HG03469 (cell line): Measurements from ENCODE around the gene NEK7.
"Not testable (repeated sequence)": the region's sequence is repeated elsewhere in the genome, so short reads cannot be mapped to it uniquely, and the experiment has no call there.

Experiments used
- ATAC-seq: cut with Tn5 transposase; IDR thresholded peaks from one replicate; pipeline ENCODE4 v1.9.1; 2021; ENCODE audit warnings: mild to moderate bottlenecking, moderate library complexity, moderate number of reproducible peaks; ENCODE audit not compliant: unreplicated experiment

The NEK7 gene

GRCh38 chr1:198280080-198280479, 123.3 kb downstream of the NEK7 start:
- ATAC-seq: no peak

- ATAC-seq: no peak
These were observed 125.1 kb downstream of the NEK7 start for GRCh38 chr1:198281911-198282310.

- ATAC-seq: no peak
These were observed 126.4 kb downstream of the NEK7 start for GRCh38 chr1:198283222-198283621.

GRCh38 chr1:198287916-198288315, 131.1 kb downstream of the NEK7 start:
- no peak for ATAC-seq

GRCh38 chr1:198290089-198290683, 133.4 kb downstream of the NEK7 start:
- ATAC-seq: no peak

- ATAC-seq: no peak
These were observed 134.2 kb downstream of the NEK7 start for GRCh38 chr1:198291036-198291435.

GRCh38 chr1:198291924-198292323, 135.1 kb downstream of the NEK7 start:
- no peak for ATAC-seq

GRCh38 chr1:198295225-198295624, 138.4 kb downstream of the NEK7 start:
- ATAC-seq: no peak

- no peak for ATAC-seq
These were observed 139.2 kb downstream of the NEK7 start for GRCh38 chr1:198295971-198296370.

- ATAC-seq: no peak
These were observed 140.5 kb downstream of the NEK7 start for GRCh38 chr1:198297281-198297680.

GRCh38 chr1:198298640-198299039, 141.8 kb downstream of the NEK7 start:
- no peak for ATAC-seq

- no peak for ATAC-seq
These were observed 143.7 kb downstream of the NEK7 start for GRCh38 chr1:198300451-198300850.

GRCh38 chr1:198304431-198304830, 147.6 kb downstream of the NEK7 start:
- no peak for ATAC-seq

- ATAC-seq: not testable (repeated sequence)
These were observed 158.0 kb downstream of the NEK7 start for GRCh38 chr1:198314817-198315216.

GRCh38 chr1:198315331-198315730, 158.5 kb downstream of the NEK7 start:
- ATAC-seq: not testable (repeated sequence)

GRCh38 chr1:198316546-198317100, 159.8 kb downstream of the NEK7 start:
- no peak for ATAC-seq

- ATAC-seq: peak; percentile 74
These were observed 161.3 kb downstream of the NEK7 start for GRCh38 chr1:198318085-198318484.

- ATAC-seq: no peak
These were observed 164.0 kb downstream of the NEK7 start for GRCh38 chr1:198320759-198321158.

GRCh38 chr1:198326232-198326631, 169.4 kb downstream of the NEK7 start:
- ATAC-seq: no peak

- ATAC-seq: no peak
These were observed 170.1 kb downstream of the NEK7 start for GRCh38 chr1:198326915-198327314.

- ATAC-seq: no peak
These were observed 171.7 kb downstream of the NEK7 start for GRCh38 chr1:198328458-198329032.

GRCh38 chr1:198330982-198331615, 174.3 kb downstream of the NEK7 start:
- no peak for ATAC-seq
